Measurements from ENCODE around the gene DNAJA1.

DNAJA1 gene

GRCh38 chr9:33025572-33026342 lies 684 bp downstream of the DNAJA1 start:
- CTCF ChIA-PET, result interaction anchor here (0.9 to 1.8 kb wide), 7 partner anchors 8 to 167 kb away, joined by 3 to 5 read pairs (median 3); no protein-coding TSS in a partner anchor
- Histone ChIP-seq H3K4me1 (ENCODE audit: control extremely low read depth in 1 of 4, control insufficient read depth in 4 of 4, insufficient read depth in 4 of 4, low read length in 3 of 4) (peaks cover 18 to 52% (median 27%) of the 10 kb centered on the region in 4 experiments), H3K36me3 (ENCODE audit: control insufficient read depth in 4 of 4, insufficient read depth in 4 of 4, low read length in 3 of 4) (peaks cover 11 to 44% (median 30%) of the 10 kb centered on the region in 4 experiments)

GRCh38 chr9:33029231-33029786 lies 4.2 kb downstream of the DNAJA1 start:
- H3K9me3 ChIP-seq (ENCODE audit: control extremely low read depth in 1 of 5, control insufficient read depth in 4 of 5, insufficient read depth in 2 of 5, low read depth in 1 of 5, low read length in 4 of 5), result no peaks in the 10 kb centered on the region
- POLR2A ChIA-PET, result no interaction called here
- no peaks in the 10 kb centered on the region for H3K27me3 ChIP-seq (replicated peaks in 2 of 5; ENCODE audit: control insufficient read depth in 4 of 5, insufficient read depth in 5 of 5, low read length in 4 of 5)
- peaks cover 10 to 29% (median 17%) of the 10 kb centered on the region in 4 experiments for H3K4me1 ChIP-seq (ENCODE audit: control extremely low read depth in 1 of 4, control insufficient read depth in 4 of 4, insufficient read depth in 4 of 4, low read length in 3 of 4)
- CTCF ChIA-PET, result interaction anchor here (1.9 kb wide), 1 partner anchor 10 kb away, joined by 8 read pairs; no protein-coding TSS in a partner anchor
- H3K4me3 ChIP-seq (ENCODE audit: control insufficient read depth in 1 of 7, extremely low read depth in 1 of 7, insufficient read depth in 4 of 7, low read depth in 2 of 7, low read length in 6 of 7), result no peak overlapping the region
- H3K27ac ChIP-seq (ENCODE audit: insufficient read depth in 1 of 2, low read depth in 1 of 2, low read length in 2 of 2, poor library complexity in 1 of 2, severe bottlenecking in 2 of 2), result peak overlapping the region in 1 of 2 experiments; percentile 39
- no peak for DNase-seq
- 100% methylated on average over 2 of the region's 4 CpGs for WGBS (ENCODE audit: insufficient coverage)
- peaks cover 18 to 74% (median 59%) of the 10 kb centered on the region in 4 experiments for H3K36me3 ChIP-seq (ENCODE audit: control insufficient read depth in 4 of 4, insufficient read depth in 4 of 4, low read length in 3 of 4)

More at GRCh38 chr9:33025572-33026342, 684 bp downstream of the DNAJA1 start:
- peak; percentile 79 to 90 (median 88) for DNase-seq
- Histone ChIP-seq H3K27me3 (replicated peaks in 2 of 5; ENCODE audit: control insufficient read depth in 4 of 5, insufficient read depth in 5 of 5, low read length in 4 of 5) (no peaks in the 10 kb centered on the region), H3K27ac (ENCODE audit: insufficient read depth in 1 of 2, low read depth in 1 of 2, low read length in 2 of 2, poor library complexity in 1 of 2, severe bottlenecking in 2 of 2) (peak overlapping the region; percentile 95 to 98), H3K9me3 (ENCODE audit: control extremely low read depth in 1 of 5, control insufficient read depth in 4 of 5, insufficient read depth in 2 of 5, low read depth in 1 of 5, low read length in 4 of 5) (no peaks in the 10 kb centered on the region), H3K4me3 (ENCODE audit: control insufficient read depth in 1 of 7, extremely low read depth in 1 of 7, insufficient read depth in 4 of 7, low read depth in 2 of 7, low read length in 6 of 7) (peak overlapping the region; percentile 93 to 99 (median 95))
- POLR2A ChIA-PET, result interaction anchor here (0.7 to 2.0 kb wide), 7 partner anchors 13 to 919 kb away, joined by 3 to 7 read pairs (median 4); partner anchors contain the start of gene APTX
- 19% methylated on average over 12 of the region's 36 CpGs for WGBS (ENCODE audit: insufficient coverage)

DNA sequence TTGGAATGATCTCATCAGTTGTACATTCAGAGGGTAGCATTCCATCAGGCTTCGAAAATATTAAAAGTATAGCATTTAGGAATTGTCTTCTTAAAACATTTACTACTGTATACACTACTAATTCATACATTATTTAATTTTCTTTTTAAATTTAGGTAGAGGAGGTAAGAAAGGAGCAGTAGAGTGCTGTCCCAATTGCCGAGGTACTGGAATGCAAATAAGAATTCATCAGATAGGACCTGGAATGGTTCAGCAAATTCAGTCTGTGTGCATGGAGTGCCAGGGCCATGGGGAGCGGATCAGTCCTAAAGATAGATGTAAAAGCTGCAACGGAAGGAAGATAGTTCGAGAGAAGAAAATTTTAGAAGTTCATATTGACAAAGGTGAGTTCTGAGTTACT lies 5.2 kb downstream of the DNAJA1 start:
- 100% methylated on average over 2 of the region's 5 CpGs for WGBS (ENCODE audit: insufficient coverage)
- Histone ChIP-seq H3K4me1 (ENCODE audit: control extremely low read depth in 1 of 4, control insufficient read depth in 4 of 4, insufficient read depth in 4 of 4, low read length in 3 of 4) (peaks cover 6 to 26% (median 13%) of the 10 kb centered on the region in 4 experiments), H3K27me3 (replicated peaks in 2 of 5; ENCODE audit: control insufficient read depth in 4 of 5, insufficient read depth in 5 of 5, low read length in 4 of 5) (no peaks in the 10 kb centered on the region), H3K27ac (ENCODE audit: insufficient read depth in 1 of 2, low read depth in 1 of 2, low read length in 2 of 2, poor library complexity in 1 of 2, severe bottlenecking in 2 of 2) (no peak overlapping the region), H3K9me3 (ENCODE audit: control extremely low read depth in 1 of 5, control insufficient read depth in 4 of 5, insufficient read depth in 2 of 5, low read depth in 1 of 5, low read length in 4 of 5) (no peaks in the 10 kb centered on the region), H3K4me3 (ENCODE audit: control insufficient read depth in 1 of 7, extremely low read depth in 1 of 7, insufficient read depth in 4 of 7, low read depth in 2 of 7, low read length in 6 of 7) (no peak overlapping the region), H3K36me3 (ENCODE audit: control insufficient read depth in 4 of 4, insufficient read depth in 4 of 4, low read length in 3 of 4) (peaks cover 24 to 84% (median 68%) of the 10 kb centered on the region in 4 experiments)
- ChIA-PET POLR2A (no interaction called here), CTCF (no interaction called here)
- no peak for DNase-seq

- no peaks in the 10 kb centered on the region for H3K27me3 ChIP-seq (replicated peaks in 2 of 5; ENCODE audit: control insufficient read depth in 4 of 5, insufficient read depth in 5 of 5, low read length in 4 of 5)
- no peaks in the 10 kb centered on the region for H3K9me3 ChIP-seq (ENCODE audit: control extremely low read depth in 1 of 5, control insufficient read depth in 4 of 5, insufficient read depth in 2 of 5, low read depth in 1 of 5, low read length in 4 of 5)
- H3K4me1 ChIP-seq (ENCODE audit: control extremely low read depth in 1 of 4, control insufficient read depth in 4 of 4, insufficient read depth in 4 of 4, low read length in 3 of 4), result peaks cover 0 to 12% (median 3%) of the 10 kb centered on the region in 4 experiments
- H3K27ac ChIP-seq (ENCODE audit: insufficient read depth in 1 of 2, low read depth in 1 of 2, low read length in 2 of 2, poor library complexity in 1 of 2, severe bottlenecking in 2 of 2), result no peak overlapping the region
- no CpG with 5 or more reads among the region's 1 CpG for WGBS (ENCODE audit: insufficient coverage)
- no peak for DNase-seq
- H3K36me3 ChIP-seq (ENCODE audit: control insufficient read depth in 4 of 4, insufficient read depth in 4 of 4, low read length in 3 of 4), result peaks cover 26 to 96% (median 76%) of the 10 kb centered on the region in 4 experiments
- CTCF ChIA-PET, result no interaction called here
- POLR2A ChIA-PET, result no interaction called here
- no peak overlapping the region for H3K4me3 ChIP-seq (ENCODE audit: control insufficient read depth in 1 of 7, extremely low read depth in 1 of 7, insufficient read depth in 4 of 7, low read depth in 2 of 7, low read length in 6 of 7)
These were observed 7.2 kb downstream of the DNAJA1 start for GRCh38 chr9:33032292-33032691.

DNA sequence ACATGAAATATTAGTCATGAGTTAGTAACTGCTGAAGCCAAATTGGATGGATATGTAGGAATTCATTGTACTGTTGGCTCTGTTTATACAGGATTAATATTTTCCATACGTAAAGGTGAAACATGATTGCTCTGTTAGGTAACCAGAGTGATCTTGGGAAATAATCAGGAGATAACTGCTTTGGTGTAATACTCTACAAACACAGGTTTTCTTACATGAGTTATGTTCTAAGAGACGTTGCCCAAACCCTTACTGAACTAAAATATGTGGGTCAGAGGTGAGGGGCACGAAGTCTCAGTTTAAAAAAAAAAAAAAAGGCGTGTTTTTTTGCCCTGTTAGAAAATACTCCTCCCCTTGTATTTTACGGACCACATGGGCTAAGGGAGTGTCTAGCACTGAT lies 7.8 kb downstream of the DNAJA1 start:
- H3K27ac ChIP-seq (ENCODE audit: insufficient read depth in 1 of 2, low read depth in 1 of 2, low read length in 2 of 2, poor library complexity in 1 of 2, severe bottlenecking in 2 of 2), result no peak overlapping the region
- DNase-seq, result no peak
- H3K4me1 ChIP-seq (ENCODE audit: control extremely low read depth in 1 of 4, control insufficient read depth in 4 of 4, insufficient read depth in 4 of 4, low read length in 3 of 4), result peaks cover 0 to 6% (median 3%) of the 10 kb centered on the region in 4 experiments
- ChIA-PET CTCF (no interaction called here), POLR2A (no interaction called here)
- peaks cover 26 to 96% (median 78%) of the 10 kb centered on the region in 4 experiments for H3K36me3 ChIP-seq (ENCODE audit: control insufficient read depth in 4 of 4, insufficient read depth in 4 of 4, low read length in 3 of 4)
- H3K4me3 ChIP-seq (ENCODE audit: control insufficient read depth in 1 of 7, extremely low read depth in 1 of 7, insufficient read depth in 4 of 7, low read depth in 2 of 7, low read length in 6 of 7), result no peak overlapping the region
- no CpG with 5 or more reads among the region's 5 CpGs for WGBS (ENCODE audit: insufficient coverage)
- no peaks in the 10 kb centered on the region for H3K9me3 ChIP-seq (ENCODE audit: control extremely low read depth in 1 of 5, control insufficient read depth in 4 of 5, insufficient read depth in 2 of 5, low read depth in 1 of 5, low read length in 4 of 5)
- no peaks in the 10 kb centered on the region for H3K27me3 ChIP-seq (replicated peaks in 2 of 5; ENCODE audit: control insufficient read depth in 4 of 5, insufficient read depth in 5 of 5, low read length in 4 of 5)

DNA sequence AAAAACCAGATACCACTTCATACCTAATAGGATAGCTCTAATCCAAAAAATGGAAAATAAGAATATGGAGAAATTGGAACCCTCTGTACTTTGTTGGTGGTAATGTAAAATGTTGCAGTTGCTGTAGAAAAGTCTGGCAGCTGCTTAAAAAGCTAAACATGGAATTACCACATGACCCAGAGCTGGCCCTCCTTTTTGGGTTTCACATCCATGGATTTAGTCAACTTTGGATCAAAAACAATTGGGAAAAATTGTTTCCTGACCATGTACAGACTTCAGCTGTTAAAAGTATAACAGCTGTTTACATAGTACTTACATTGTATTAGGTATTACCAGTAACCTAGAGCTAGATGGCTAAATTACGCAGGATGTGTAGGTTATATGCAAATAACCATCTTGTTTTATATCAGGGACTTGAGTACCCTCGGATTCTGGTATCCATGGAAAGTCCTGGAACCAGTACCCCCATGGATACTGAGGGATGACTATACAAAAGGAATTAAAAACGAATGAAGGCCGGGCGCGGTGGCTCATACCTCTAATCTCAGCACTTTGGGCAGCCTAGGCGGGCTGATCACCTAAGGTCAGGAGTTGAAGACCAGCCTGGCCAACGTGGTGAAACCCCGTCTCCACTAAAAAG lies 15.8 kb downstream of the DNAJA1 start:
- Histone ChIP-seq H3K4me1 (ENCODE audit: control extremely low read depth in 1 of 4, control insufficient read depth in 4 of 4, insufficient read depth in 4 of 4, low read length in 3 of 4) (peaks cover 7 to 16% (median 12%) of the 10 kb centered on the region in 4 experiments), H3K27ac (ENCODE audit: insufficient read depth in 1 of 2, low read depth in 1 of 2, low read length in 2 of 2, poor library complexity in 1 of 2, severe bottlenecking in 2 of 2) (no peak overlapping the region), H3K9me3 (ENCODE audit: control extremely low read depth in 1 of 5, control insufficient read depth in 4 of 5, insufficient read depth in 2 of 5, low read depth in 1 of 5, low read length in 4 of 5) (no peaks in the 10 kb centered on the region), H3K27me3 (replicated peaks in 2 of 5; ENCODE audit: control insufficient read depth in 4 of 5, insufficient read depth in 5 of 5, low read length in 4 of 5) (no peaks in the 10 kb centered on the region), H3K36me3 (ENCODE audit: control insufficient read depth in 4 of 4, insufficient read depth in 4 of 4, low read length in 3 of 4) (peaks cover 11 to 53% (median 39%) of the 10 kb centered on the region in 4 experiments), H3K4me3 (ENCODE audit: control insufficient read depth in 1 of 7, extremely low read depth in 1 of 7, insufficient read depth in 4 of 7, low read depth in 2 of 7, low read length in 6 of 7) (no peak overlapping the region)
- WGBS (ENCODE audit: insufficient coverage), result 95% methylated on average over 8 of the region's 9 CpGs
- ChIA-PET POLR2A (interaction anchor here (0.6 kb wide), 1 partner anchor 26 kb away, joined by 3 read pairs; no protein-coding TSS in a partner anchor), CTCF (interaction anchor here (1.1 to 1.3 kb wide), 2 partner anchors 15 kb away, joined by 3 to 4 read pairs; partner anchors contain the start of gene DNAJA1)
- no peak for DNase-seq
